Stimulated activated CD4-positive, alpha-beta T cell treated with anti-CD3 and anti-CD28 coated beads, Interleukin-4, amount 100 ng/mL, for 4 hours (primary cell): ENCODE data around the gene IGFBP1.
A peak's percentile ranks its signal among the peaks of the same experiment; 100 is the strongest.

ENCODE experiments used
- DNase-seq, 2 experiments: peaks; one replicate each; pipeline ENCODE4 v3.0.0-alpha.2; 2020

The IGFBP1 gene

DNA sequence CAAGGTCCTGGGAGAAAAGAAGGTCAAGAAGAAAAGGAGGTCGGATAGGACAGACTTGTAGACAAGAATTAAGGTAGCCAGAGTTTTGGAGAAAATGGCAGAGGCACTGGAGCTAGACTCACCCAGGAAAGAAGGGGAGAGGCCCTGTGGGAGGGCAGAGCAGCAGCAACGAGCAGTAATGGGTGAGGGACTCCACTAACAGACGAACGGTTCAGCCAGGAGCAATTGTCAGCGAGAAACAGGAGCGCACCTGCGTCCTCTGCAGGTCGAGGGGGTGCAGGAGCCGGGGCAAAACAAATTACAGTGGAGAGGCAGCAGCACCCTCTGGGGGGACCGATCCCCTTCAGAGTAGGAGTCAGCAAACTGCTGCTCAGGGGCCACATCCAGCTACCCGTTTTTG is 51.3 kb downstream of the IGFBP1 start:
- no peak for DNase-seq

DNA sequence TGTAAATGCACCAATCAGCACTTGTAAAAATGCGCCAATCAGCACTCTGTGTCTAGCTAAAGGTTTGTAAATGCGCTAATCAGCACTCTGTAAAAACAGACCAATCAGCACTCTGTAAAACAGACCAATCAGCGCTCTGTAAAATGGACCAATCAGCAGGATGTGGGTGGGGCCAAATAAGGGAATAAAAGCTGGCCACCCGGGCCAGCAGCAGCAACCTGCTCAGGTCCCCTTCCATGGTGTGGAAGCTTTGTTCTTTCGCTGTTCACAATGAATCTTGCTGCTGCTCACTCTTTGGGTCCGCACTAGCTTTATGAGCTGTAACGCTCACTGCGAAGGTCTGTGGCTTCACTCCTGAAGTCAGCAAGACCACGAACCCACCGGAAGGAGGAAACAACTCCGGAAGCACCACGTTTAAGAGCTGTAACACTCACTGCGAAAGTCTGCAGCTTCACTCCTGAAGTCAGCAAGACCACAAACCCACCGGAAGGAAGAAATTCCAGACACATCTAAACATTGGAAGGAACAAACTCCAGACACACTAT is 52.0 kb downstream of the IGFBP1 start:
- peak in 1 of 2 experiments; percentile 13 for DNase-seq

DNA sequence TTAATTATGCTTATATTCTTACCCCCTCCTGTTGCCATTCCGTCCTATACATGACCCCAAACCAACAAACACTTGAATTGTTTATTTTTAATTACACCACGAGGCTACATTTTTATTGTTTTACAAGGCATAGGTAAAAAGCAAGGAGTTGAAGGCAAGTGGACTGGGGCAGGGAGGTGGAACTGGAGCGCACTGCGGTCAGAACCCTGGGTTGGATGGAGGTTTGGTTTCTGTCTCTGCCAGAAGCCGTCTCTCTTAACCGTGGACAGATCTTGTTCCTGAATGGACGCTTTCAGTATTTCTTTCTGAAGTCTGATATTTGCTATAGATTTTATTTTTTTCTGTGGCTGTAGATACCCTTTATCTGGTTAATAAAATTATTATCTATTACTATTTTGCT is 52.7 kb downstream of the IGFBP1 start:
- DNase-seq: no peak
